GM12872 (cell line): Measurements from ENCODE around the gene KRTAP19-1.

Source experiments
- TF ChIP-seq, protein P1 (sequence below): IDR thresholded peaks from 3 replicates; pipeline ENCODE4 v1.5.1; 2011; ENCODE audit warnings: low read depth, mild to moderate bottlenecking, low read length, moderate library complexity; ENCODE audit not compliant: insufficient read depth

Gene KRTAP19-1

GRCh38 chr21:30480145-30480544, at the start of gene KRTAP19-1:
KRTAP19-1 (minus strand) TSS chr21:30480367; CDS start chr21:30480317, 50 bp downstream.
- TF ChIP-seq, protein P1, sequence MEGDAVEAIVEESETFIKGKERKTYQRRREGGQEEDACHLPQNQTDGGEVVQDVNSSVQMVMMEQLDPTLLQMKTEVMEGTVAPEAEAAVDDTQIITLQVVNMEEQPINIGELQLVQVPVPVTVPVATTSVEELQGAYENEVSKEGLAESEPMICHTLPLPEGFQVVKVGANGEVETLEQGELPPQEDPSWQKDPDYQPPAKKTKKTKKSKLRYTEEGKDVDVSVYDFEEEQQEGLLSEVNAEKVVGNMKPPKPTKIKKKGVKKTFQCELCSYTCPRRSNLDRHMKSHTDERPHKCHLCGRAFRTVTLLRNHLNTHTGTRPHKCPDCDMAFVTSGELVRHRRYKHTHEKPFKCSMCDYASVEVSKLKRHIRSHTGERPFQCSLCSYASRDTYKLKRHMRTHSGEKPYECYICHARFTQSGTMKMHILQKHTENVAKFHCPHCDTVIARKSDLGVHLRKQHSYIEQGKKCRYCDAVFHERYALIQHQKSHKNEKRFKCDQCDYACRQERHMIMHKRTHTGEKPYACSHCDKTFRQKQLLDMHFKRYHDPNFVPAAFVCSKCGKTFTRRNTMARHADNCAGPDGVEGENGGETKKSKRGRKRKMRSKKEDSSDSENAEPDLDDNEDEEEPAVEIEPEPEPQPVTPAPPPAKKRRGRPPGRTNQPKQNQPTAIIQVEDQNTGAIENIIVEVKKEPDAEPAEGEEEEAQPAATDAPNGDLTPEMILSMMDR = no peak

DNA sequence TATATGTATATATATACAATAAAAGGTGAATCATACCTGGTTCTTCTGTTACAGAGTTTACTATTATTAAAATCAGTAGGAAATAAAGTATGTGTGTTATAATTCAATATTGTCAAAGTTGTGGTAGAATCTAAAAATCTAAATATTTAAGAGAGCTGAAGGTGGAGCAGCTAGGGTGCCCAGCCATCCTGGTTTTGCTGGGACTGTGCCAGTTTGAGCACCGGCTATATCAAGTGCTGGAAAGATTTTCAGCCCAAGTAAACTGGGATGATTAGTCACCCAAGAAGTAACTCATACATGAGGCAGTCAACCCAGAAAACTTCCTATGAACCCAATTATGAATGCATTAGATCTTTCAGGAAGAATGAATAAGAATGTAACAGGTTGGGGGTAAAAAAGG, 38.7 kb upstream of the KRTAP19-1 start:
- TF ChIP-seq, protein P1 = no peak

- TF ChIP-seq, protein P1 = no peak
Measured at GRCh38 chr21:30515681-30516080, 35.5 kb upstream of the KRTAP19-1 start.

GRCh38 chr21:30505621-30506205, 25.5 kb upstream of the KRTAP19-1 start:
- TF ChIP-seq, protein P1 = peak; percentile 42; the same call in 2 of the 3 replicates

DNA sequence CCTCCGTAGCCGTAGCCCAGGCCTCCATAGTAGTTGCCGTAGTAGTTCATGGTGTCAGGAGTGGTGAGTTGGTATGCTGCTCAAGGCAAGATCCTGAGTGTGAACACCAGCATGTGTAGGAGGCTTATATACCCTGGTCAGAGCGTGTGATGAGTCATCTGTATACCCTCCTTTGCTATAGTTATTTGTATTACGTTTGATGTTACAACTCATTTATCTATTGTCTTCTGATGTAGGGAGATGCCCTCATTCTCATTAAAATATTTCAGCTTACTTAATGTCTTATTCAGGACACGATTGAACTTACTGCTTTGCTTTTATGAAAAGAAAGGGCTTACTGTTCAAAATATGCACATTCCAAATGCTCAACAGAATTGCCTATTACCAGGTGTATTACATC, 21.9 kb upstream of the KRTAP19-1 start, which contains the start of gene KRTAP19-5:
Gene KRTAP19-5, minus strand, starts transcription at position 101 of the 400 bp plus-strand sequence. Its CDS starts 51 bp downstream, at position 50.
- TF ChIP-seq, protein P1 = no peak

GRCh38 chr21:30497065-30497464, 16.9 kb upstream of the KRTAP19-1 start, which contains the start of gene KRTAP19-4:
KRTAP19-4 (minus strand) TSS chr21:30497165; CDS start chr21:30497110, 55 bp downstream.
- TF ChIP-seq, protein P1 = no peak

DNA sequence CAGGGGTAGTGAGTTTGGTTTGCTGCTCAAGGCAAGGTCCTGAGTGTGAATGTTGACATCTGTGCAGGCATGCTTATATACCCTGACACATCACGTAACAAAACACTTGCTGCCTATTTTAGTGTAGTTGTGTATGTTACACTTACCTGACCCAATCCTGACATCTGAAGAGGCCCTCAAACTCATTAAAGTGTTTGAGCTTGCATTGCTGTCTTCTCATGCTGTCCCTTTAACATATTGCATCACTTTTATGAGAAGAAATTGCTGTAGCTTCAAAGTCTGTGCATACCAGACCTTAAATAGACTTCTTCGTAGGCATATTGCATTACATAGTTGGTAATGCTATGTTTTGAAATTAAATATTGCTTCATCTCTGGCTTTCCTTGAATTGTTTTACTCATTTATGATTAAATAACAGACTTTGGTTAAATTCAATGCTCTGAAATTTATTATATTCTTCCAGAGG, 11.8 kb upstream of the KRTAP19-1 start, which contains the start of gene KRTAP19-3:
Gene KRTAP19-3, minus strand, starts transcription at position 51 of the 466 bp plus-strand sequence. CDS start 56 bp downstream, outside the sequence.
- TF ChIP-seq, protein P1 = no peak
